NCI-H2171 (cell line): Measurements from ENCODE around the gene P4HA2.

Source experiments
- DNase-seq: peaks from one replicate; lab custom pipeline; 2025; lab: John Stamatoyannopoulos, UW

P4HA2 gene

DNA sequence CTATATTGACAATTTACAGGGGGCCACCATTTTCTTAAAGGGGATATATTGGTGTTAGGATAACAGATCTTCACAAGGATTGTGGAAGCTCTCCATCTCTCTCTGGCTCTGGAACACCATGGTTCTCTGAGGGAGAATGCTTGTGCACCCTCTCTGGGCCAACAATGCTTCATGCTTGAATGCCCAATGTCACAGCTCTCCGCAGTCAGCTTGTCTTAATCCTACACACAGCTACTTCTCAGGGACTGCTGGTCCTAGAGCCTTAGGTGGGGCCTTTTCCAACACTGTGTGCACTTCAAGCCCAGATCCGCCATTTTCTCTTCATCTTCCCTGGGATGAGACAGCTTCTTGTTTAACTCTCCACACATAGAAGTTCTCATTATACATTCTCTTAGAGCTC lies 22.9 kb upstream of the P4HA2 start:
- no peak for DNase-seq

DNA sequence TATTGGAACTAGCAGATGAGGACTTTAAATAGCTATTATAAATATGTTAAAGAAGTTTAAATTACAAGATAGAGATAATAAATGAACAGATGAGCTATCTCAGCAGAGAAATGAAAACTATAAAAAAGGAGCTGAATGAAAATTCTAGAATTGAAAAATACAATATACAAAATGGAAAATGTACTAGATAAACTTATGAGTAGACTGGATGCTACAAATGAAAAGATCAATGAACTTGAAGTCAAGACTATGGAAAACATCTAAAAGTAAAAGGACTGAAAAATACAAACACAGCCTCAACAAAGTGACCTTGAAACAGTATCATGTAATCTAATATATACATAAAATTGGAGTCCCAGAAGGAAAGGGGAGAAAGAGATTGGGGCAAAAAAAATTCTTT lies 19.2 kb upstream of the P4HA2 start:
- no peak for DNase-seq

DNA sequence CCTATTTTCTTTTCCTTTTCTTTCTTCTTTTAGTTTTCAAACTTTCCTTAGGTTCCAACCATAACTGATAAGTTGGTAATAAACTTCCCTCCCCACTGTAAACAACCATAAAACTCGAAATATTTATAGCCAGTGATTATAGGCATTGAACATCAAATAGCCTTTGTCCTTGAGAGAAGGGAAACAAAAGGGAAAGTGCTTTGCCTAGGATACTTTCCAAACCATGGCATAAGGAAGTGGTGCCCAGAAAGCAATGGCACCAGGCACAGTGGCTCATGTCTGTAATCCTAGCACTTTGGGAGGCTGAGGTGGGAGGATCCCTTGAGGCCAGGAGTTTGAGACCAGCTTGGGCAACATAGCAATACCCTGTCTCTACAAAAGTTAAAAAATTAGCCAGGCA lies 17.9 kb upstream of the P4HA2 start:
- no peak for DNase-seq

DNA sequence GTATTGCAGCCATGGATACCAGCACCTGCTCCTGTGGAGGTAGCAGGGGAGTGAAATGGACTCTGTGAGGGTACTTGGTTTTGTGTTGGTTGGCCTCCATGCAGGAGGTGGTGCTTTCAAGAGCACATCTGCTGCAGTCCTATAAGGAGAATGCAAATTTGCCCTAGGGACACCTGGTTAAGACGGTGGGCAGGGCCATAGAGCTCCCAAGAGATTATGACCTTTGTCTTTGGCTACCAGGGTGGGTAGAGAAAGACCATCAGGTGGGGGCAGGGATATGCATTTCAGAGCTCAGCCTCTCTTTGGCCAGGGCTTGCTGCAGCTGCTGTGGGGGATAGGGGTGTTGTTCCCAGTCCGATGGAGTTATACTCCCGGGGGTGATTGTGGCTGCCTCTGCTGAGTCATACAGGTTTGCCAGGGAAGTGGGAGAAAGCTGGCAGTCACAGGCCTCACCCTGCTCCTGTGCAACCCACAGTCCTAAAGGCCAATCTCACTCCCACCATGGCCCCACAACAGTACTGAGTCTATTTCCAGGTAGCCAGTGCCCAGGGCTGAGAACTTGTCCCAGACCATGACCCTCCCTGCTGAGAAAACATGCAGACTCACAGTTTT lies 15.8 kb upstream of the P4HA2 start:
- no peak for DNase-seq

DNA sequence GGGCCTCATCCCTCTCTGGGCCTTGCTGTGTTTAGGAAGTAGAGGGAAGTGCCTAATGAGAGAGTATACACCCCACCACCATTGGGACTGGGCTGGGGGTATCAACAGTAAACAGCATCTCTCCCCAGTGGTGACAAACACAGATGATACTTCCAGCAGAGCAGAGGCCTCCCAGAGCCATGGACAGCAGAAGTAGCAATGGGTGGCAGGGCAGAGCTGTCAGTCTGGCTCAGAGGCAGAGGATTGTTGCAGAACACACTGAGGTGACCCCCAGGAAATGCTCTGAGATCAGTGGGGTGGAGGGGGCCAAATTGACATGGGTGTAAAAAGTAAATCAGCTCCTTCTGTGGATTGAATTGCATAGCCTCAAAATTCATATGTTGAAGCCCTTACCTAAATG lies 12.1 kb upstream of the P4HA2 start:
- no peak for DNase-seq

DNA sequence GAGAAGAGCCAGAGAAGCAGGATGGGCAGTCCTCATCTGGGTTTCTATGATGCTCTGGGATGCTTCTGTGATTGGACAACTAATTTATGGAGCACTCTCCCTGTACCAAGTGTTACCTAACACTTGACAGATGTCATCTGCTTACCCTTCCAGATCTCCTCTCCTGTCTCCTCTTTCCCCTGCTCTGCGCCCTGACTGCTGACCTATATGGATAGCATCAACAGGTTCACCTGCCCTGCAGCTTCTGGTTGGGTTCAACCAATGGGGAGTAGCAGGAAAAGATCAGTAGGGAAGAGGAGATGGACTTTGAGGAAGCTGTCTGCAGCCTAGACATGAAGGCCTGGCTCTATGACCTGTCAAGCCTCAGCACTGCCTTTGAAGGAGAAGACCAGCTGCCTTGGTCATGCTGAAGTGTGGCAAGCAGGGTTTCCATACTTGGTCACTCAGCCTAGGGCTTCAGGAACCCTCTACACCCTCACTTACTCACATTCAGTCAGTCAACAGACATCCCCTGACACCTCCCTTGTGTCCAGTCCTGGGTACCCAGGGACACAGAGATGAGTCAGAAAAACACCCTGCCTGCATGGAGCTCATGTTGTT lies 11.3 kb upstream of the P4HA2 start:
- no peak for DNase-seq

DNA sequence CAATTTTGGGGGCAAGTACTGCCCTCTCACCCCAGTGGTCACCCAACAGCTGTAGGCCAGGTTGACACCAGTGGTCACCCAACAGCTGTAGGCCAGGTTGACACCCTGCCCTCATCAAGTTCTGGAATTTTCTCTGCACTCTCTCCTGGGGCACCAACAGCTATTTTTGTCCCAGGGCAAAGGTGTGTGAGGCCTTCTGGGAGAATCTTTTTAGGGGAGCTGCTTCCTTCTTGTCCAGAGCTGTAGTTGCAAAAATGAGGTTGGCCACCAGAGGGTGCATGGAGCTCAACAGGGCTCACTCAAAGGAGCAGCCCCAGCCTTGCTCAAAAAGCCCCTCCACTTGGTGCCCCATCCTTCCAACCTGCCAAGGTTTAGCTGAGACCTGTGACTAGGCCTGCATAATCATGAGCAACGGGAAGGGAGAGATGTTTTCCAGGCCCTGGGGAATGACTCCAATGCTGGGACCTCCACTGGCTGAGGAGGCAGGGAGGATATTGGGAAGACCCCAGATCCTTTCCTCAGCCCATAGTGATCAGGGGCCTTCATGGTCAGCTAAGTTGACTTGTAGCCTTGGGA lies 10.6 kb upstream of the P4HA2 start:
- no peak for DNase-seq

DNA sequence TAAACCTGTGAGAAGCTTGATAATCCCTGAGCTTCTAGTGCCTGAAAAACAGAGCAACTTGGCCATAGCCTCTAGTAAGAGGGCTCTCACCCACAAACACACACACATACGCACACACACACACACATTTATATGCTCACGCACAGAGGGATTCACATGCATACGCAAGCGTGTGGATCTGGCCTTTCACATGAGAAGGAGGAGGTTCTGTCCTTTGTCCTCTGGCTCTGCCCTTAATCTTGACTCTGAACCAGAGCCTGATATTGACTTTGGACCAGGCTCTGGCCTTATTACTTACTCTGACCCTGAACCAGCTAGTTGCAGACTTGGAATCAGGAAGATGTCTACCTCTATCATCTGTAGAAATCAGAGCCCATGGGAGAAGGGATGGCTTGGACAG lies 10.0 kb upstream of the P4HA2 start:
- DNase-seq, result no peak

DNA sequence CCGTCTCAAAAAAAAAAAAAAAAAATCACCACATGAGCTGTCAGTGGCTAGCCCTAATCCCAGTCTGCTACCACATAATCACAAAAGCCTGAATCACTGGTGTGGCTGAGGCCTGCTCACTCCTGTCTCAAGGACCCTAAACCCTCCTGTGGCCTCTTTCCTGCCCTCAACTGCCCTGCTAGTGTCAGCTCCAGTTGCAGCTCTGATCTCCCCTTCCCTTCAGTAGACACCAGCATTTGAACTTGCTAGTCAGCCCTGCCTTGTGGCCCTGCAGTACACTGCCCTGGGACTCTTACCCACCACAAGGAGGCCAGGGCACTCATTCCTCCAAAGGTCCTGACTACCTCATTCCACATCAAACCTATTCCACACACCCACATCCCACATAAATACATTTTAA lies 9.5 kb upstream of the P4HA2 start:
- DNase-seq, result no peak

DNA sequence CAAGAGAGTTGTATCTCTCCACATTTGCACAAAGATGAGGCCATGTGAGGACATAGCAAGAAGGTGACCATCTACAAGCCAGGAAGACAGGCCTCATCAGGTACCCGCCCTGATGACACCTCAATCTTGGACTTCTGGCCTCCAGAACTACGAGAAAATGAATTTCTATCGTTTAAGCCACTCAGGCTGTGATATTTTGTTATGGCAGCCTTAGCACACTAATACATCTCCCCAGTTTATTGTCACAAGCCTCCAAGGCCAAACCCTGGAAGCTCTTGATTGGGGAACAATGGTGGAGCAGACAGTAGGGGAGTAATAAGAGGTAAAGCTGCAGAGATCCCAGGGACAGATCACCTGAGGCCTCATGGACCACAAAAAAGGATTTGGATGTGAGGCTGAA lies 7.7 kb upstream of the P4HA2 start:
- DNase-seq, result no peak

DNA sequence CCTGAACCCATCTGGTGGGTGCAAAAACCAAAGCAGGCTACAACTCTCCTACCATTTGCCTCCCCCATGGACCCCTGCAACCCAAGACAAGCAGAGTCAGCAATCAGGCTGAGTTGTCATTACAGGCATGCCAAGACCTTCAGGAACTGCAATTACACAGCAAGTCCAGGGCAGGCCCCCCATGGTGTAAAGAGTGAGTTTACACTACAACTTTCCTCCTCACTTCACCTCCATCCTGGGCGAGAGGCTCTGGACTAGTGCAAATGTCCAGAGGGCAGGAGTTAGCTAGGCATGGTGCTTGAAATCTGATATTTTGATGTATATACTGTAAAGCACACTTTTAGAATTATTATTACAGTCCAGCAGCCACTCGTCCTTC lies 7.0 kb upstream of the P4HA2 start:
- DNase-seq, result no peak

DNA sequence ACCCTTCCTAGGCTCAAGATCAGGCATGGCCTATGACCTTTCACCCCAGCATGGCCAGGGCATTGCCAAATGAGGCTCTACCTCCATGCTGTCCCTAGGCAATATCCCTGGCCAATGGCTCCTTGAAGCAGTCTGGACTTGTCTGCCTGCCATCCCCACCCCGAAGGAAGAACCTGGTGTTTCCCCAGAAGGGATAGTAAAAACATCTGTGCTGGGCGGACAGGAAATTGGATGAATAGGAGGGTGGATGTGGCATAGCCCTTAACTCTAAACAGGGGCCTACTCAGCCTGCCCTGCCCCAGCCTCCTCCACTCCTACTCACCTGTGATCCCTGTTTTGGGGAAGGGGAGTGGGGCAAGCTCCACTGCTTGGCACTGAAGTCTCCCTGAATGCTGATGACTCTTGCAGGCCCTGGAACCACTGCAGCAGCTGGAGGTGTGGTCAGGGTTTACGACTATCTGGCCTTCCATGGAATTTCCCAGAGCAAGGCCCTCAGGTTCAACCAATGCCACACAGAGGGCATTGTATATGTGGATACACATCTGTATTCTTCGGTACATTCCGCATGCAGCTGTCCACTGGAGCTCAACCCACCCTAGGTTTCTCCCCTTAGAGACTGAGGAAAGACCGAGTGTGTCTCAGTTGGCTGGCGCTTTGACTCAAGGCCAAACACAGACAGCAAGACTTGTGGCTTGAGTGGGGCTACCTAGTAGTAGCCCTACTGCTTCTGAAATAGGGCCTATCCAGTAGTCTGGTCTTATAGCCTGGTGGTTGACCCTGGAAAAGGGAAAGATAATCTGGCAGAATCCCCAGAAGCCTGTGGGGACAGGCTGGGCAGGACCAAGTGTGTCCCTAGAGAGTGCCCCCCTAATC lies 6.4 kb upstream of the P4HA2 start:
- DNase-seq, result no peak

DNA sequence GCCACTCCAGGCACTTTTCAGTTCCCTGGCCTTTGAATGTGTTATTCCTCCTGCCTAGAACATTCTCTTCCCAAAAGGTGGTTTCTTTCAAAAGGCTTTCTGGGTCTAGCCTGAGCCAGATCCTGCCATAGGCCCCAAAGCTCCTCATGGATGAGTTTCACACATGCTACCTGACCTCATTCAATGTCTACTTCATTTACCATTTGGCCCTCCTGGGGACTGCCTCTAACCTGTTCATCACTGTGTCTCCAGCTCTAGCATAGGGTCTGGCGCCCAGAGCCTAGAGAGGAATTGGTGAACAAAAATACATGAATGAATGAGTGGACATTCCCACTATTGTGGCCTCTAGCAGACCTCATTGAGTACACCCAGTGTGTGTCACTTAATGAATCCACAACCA lies 5.4 kb upstream of the P4HA2 start:
- DNase-seq, result no peak

DNA sequence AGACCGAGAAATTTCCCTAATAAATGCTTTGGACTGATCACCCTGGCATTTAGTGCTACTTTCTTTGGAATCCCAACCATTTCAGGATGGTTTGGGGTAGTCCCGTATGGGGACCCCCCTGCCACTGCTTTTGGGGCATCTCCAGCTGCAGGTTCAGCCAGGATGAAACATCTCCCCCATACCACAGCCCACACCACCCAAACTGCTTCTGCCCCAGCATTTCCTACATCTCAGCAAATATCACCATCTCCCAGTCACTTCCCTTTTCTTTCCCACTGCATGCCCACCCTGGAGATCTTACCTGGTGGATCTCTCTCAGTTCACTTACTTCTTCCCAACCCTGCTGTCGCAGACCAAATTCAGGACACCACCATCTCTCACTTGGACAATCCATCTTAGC lies 4.8 kb upstream of the P4HA2 start:
- DNase-seq, result no peak

DNA sequence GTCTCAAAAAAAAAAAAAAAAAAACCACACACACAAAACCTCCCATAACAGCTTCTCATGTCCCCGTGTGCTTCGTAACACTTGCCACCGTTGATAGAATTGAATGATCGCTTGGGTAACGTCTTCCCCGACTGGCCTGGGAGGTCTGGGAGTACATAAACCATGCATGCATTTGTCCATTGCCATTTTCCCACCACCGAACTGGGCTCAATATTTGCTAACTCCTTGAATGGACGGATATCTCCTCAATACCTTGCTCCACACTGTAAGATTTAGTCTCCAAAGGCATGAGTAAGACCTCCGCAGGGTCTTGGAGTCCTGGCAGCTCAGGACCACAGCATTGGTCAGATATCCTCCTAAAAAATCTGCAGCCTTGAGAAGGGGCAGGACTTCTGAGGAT lies 3.2 kb upstream of the P4HA2 start:
- DNase-seq, result no peak

DNA sequence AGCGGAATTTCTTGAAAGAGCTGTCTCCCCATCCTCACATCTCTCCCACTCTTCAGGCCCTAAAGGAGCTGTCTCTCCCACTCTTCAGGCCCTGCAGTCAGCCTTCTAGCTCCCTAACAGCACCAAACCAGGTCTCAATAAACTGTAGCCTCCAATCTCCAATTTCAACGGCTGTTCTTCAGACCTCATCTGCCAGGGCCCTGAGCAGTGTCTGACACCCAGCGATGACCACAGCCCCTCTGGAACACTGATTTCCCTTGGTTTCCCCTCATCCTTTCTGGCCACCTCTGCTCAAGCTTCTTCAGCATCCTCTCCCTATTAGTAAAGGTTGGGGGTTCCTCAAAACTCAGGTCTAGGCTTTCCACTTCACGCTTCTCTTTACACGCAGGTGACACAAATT lies 1.6 kb upstream of the P4HA2 start:
- DNase-seq, result no peak

DNA sequence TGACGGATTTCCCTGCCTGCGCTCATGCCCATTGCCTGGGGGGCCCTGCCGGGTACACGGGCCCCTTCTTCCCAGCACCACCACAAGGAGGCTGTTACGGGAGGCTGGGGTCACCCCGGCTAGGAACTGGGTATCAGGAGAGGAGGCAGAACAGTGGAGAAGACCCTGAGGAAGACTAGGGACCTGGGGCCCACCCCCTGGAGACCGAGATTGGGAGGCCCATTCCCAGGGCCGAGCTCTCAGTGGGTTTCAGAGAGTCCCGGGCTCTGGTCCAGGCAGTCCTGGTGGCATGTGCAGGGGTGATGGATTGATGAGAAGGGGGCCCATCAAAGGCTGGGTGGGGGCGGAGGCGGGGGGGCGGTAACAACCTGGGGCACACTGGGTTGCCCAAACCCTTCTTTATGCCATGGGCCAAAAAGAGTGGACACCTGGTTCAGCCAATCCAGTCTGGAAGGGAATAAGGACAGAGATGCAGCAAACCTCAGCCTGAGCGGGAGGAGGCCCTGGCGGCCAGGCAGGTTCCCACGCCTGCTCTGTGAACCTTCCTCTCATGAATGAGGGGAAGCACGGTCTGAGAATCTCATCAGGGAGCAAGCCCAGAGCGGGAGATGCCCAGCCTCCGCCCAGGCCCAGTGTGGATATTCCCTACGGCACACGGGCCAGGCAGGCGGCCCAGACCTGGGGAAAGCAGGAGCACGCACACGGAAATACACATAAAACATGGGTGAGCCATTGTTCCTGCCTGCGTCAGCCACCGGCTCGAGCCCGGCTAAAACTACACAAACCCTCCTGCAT lies 785 bp upstream of the P4HA2 start:
- DNase-seq, result no peak

DNA sequence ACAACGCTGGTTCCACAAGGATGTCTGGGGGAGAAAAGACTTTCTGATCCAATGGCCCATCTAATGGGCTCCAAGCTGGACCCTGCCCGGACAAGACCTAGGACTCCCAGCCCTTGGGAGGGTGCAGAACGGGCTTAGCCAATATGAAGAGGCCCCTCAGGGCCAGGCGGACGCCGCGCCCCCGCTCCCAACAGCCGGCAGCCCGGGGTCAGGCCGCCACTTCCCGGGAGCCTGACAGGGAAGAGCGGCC lies 493 bp downstream of the P4HA2 start:
- DNase-seq, result no peak

DNA sequence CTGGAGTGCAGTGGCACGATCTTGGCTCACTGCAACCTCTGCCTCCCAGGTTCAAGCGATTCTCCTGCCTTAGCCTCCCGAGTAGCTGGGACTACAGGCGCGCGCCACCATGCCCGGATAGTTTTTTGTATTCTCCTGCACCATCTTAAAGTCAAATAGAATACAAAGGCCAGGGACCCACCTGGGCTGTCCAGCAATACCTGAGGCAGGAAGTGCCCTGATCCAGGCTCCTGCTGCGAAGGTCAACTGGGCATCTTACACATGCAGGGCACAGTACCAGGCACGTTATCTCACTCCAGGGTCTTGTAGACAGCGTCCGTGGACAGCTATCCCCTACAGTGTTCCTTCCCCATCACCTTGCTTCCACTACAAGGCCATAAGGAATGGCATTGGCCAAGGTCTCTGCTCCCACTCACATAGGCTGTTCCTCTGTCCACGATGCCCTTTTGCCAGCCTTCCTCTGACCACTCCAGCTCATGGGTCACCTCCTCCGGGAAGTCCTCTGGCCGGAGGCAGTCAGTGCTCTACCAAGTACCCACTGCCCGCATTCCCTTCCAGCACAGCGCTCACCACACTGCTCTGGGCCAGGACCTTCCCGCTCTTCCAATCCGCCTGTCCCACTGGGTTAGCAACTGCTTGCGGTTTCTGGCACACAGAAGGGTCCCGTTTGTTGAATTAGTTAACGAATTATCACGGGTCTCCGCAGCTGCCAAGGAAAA lies 978 bp downstream of the P4HA2 start:
- DNase-seq, result no peak

DNA sequence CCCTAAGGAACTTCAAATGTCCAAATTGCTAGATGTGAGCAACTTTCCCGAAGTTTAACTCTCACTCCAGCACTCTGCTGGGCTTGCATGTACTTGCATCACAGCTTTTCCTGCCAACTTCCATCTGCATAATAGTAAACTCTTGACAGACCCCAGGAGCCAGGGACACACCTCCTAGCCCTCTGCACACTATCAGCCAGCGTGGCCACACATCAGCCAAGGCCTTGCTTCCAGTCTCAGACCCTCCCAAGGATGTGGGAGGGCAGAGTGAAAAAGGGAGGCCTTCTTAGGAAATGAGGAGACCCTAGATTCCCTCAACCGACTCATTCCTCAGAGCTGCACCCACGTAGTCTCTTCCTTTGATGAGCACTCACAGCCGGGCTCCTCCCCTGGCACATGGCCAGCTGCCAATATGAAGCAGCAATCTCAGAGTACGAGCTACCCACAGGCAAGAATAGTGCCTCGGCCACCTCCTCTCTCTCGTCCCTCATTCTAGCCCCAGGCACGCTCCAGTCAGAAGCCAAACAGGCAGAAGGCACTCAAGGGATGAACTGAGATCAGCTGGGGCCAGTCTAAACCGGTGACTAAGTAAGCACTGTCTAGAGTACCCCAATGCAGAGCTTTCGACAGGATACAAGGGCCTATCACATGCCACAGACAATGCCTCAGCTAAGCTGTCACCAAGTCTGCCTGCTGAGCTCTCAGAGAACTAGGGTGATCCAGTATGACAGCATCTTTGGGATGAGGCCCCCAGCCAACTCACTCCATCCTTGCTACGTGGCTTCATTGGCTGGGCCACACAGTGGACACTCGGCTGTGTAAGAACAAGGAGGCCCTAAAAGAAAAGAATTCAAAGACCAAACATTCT lies 2.3 kb downstream of the P4HA2 start:
- no peak for DNase-seq

DNA sequence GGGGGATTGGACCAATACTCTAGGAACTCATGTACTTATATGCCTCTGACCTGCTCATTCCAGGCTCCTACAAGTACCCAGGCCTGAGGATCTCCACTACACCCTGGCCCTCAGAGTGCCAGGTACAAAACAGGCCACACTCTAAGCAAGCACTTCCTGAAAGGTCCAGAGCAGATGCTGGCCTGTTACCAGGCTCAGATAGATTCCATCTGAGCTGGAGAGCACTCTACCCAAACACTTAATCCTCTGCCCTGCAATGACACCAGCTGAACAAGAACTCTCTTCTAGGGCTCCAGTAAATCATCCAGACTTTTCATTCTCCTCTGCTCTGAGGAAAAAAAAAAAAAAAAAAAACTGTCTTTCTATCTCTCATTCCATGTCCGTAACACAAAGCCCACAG lies 2.9 kb downstream of the P4HA2 start:
- DNase-seq, result no peak
